Hepatocyte (in vitro differentiated cells): ENCODE measurements around the gene PIK3R5. TPM values are rescaled to one million over a fixed set of nuclear protein-coding genes. Genes with fewer than 3 reads are reported as not detected.
"Not testable (repeated sequence)": the region's sequence is repeated elsewhere in the genome, so short reads cannot be mapped to it uniquely, and the experiment has no call there.

Source experiments
- DNase-seq: peaks from one replicate; pipeline ENCODE4 v3.0.0-alpha.2; 2016; ENCODE audit warnings: low spot score
- H2AFZ ChIP-seq: fragments of 200-600 bp; sonication (generic); 2 replicates; pipeline ENCODE4 v1.6.0; 2016; ENCODE audit warnings: antibody characterized with exemption, mild to moderate bottlenecking
- H3K27ac ChIP-seq: fragments of 200-600 bp; sonication (generic); 2 replicates; pipeline ENCODE4 v1.5.1; 2016; ENCODE audit warnings: mild to moderate bottlenecking
- H3K27me3 ChIP-seq: fragments of 200-600 bp; sonication (generic); 2 replicates; pipeline ENCODE4 v1.6.1; 2016
- H3K36me3 ChIP-seq: fragments of 200-600 bp; sonication (generic); replicated peaks from 2 replicates; pipeline ENCODE4 v1.5.1; 2016; ENCODE audit warnings: low read depth; ENCODE audit not compliant: insufficient read depth
- H3K4me1 ChIP-seq: fragments of 200-600 bp; sonication (generic); 2 replicates; pipeline ENCODE4 v1.5.1; 2016; ENCODE audit warnings: mild to moderate bottlenecking, moderate library complexity; ENCODE audit not compliant: insufficient read depth
- H3K4me2 ChIP-seq: fragments of 200-600 bp; sonication (generic); 2 replicates; pipeline ENCODE4 v1.6.0; 2016
- H3K4me3 ChIP-seq: fragments of 200-600 bp; sonication (generic); 2 replicates; pipeline ENCODE4 v1.5.1; 2016; ENCODE audit warnings: mild to moderate bottlenecking
- H3K79me2 ChIP-seq: fragments of 200-600 bp; sonication (generic); 2 replicates; pipeline ENCODE4 v1.6.0; 2017; ENCODE audit warnings: mild to moderate bottlenecking
- H3K9me2 ChIP-seq: fragments of 200-600 bp; sonication (generic); replicated peaks from 2 replicates; pipeline ENCODE4 v1.6.0; 2017; ENCODE audit warnings: mild to moderate bottlenecking; ENCODE audit not compliant: insufficient read depth
- H3K9me3 ChIP-seq: fragments of 200-600 bp; sonication (generic); 2 replicates; pipeline ENCODE4 v1.5.1; 2016; ENCODE audit warnings: low read depth, mild to moderate bottlenecking
- H4K20me1 ChIP-seq: fragments of 200-600 bp; sonication (generic); 2 replicates; pipeline ENCODE4 v1.6.0; 2016; ENCODE audit warnings: mild to moderate bottlenecking; ENCODE audit not compliant: insufficient read depth, poor library complexity, severe bottlenecking
- CTCF ChIP-seq: fragments of 200-600 bp; sonication (generic); IDR thresholded peaks from 2 replicates; pipeline ENCODE4 v1.5.1; 2016; ENCODE audit warnings: antibody characterized with exemption, mild to moderate bottlenecking; ENCODE audit not compliant: poor library complexity
- EZH2 ChIP-seq: fragments of 200-600 bp; sonication (generic); IDR thresholded peaks from 2 replicates; pipeline ENCODE4 v1.6.1; 2016; ENCODE audit warnings: antibody characterized with exemption, mild to moderate bottlenecking, borderline replicate concordance
- EZH2phosphoT487 ChIP-seq: fragments of 200-600 bp; sonication (generic); IDR thresholded peaks from one replicate; pipeline ENCODE4 v1.6.1; 2018; ENCODE audit warnings: antibody characterized with exemption, mild to moderate bottlenecking, low read depth, moderate library complexity; ENCODE audit not compliant: unreplicated experiment, severe bottlenecking
- WGBS: methylation state at CpG from one replicate; pipeline ENCODE4 v1.1.6; 2016; ENCODE audit warnings: low lambda C conversion rate; ENCODE audit errors: missing lambda C conversion rate; 5-methylcytosine and 5-hydroxymethylcytosine counted together
- polyA plus RNA-seq: library from polyadenylated mRNA; unstranded; fragments of >200 nt; fragmentation: Nextera tagmentation; extraction: Ambion mirVana; gene quantifications from 2 replicates; pipeline ENCODE4 v1.2.1, GENCODE V29; 2016
- total RNA-seq: library from RNA; depleted of rRNA; stranded (reverse); fragments of >200 nt; gene quantifications from 2 replicates; pipeline ENCODE4 v1.2.3, GENCODE V29; 2014

The PIK3R5 gene
- total and polyA plus RNA-seq, 2 experiments from 2014 or later, result 2.6 TPM; not detected in 1

DNA sequence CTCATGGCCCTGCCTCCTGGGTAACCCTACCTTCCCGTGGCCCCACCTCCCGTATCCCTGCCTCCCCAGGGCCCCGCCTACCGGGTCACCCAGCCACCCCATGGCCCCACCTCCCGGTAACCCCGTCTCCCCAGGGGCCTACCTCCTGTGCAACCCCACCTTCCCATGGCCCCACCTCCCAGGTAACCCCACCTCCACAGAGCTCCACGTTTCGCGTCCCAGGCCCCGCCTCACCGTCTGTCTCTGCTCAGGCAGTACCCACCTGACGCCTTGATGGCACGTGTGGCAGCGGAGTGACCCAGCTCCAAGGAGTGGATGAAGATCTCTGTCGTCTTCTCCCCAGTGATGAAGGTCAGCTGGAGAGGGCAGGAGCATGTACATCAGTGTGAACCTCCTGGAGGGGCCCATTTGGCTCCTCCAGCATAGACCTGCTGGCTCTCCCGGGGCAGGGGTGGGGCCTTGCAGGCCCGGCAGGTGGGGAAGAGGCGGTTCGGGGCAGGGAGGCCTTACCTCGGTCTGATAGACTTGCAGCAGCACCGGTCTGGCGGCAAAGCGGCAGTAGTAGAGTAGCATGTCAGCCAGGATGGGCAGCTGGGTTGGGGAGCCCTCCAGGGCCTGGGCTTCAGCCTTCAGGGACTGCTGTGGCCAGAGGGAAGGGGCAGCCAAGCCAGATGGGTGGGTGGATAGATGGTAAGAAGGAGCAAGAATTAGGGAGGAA lies 79.4 kb downstream of the PIK3R5 start:
- Histone ChIP-seq H3K27me3 (no peaks in the 10 kb centered on the region), H3K27ac (no peak overlapping the region), H3K4me1 (no peaks in the 10 kb centered on the region), H4K20me1 (no peaks in the 10 kb centered on the region), H3K36me3 (no peaks in the 10 kb centered on the region), H3K9me2 (no peaks in the 10 kb centered on the region), H3K79me2 (no peaks in the 10 kb centered on the region), H3K4me2 (no peak overlapping the region), H3K9me3 (no peaks in the 10 kb centered on the region), H2AFZ (no peak overlapping the region), H3K4me3 (no peak overlapping the region)
- no peak for DNase-seq
- 94% methylated on average over 16 of the region's 23 CpGs for WGBS
- TF ChIP-seq EZH2phosphoT487 (no peak), EZH2 (no peak), CTCF (no peak)

- H3K9me3 ChIP-seq, H3K4me2 ChIP-seq, H3K4me1 ChIP-seq, DNase-seq, H3K9me2 ChIP-seq, H3K36me3 ChIP-seq, H3K27ac ChIP-seq, H2AFZ ChIP-seq, H3K27me3 ChIP-seq, H3K79me2 ChIP-seq, H3K4me3 ChIP-seq, H4K20me1 ChIP-seq: not testable (repeated sequence)
- WGBS, result no CpG with 5 or more reads among the region's 30 CpGs
These were observed 80.1 kb downstream of the PIK3R5 start for GRCh38 chr17:8885163-8885966.

GRCh38 chr17:8884336-8884990 lies 81.0 kb downstream of the PIK3R5 start:
- H3K36me3 ChIP-seq, result no peaks in the 10 kb centered on the region
- H3K9me3 ChIP-seq, result no peaks in the 10 kb centered on the region
- H3K4me2 ChIP-seq, result no peak overlapping the region
- no peak for DNase-seq
- no peak for TF ChIP-seq EZH2
- no peak for TF ChIP-seq EZH2phosphoT487
- TF ChIP-seq CTCF, result no peak
- H3K4me3 ChIP-seq, result no peak overlapping the region
- no peaks in the 10 kb centered on the region for H3K79me2 ChIP-seq
- H3K4me1 ChIP-seq, result no peaks in the 10 kb centered on the region
- 91% methylated on average over 16 of the region's 16 CpGs for WGBS
- no peaks in the 10 kb centered on the region for H4K20me1 ChIP-seq
- no peak overlapping the region for H3K27ac ChIP-seq
- no peak overlapping the region for H2AFZ ChIP-seq
- no peaks in the 10 kb centered on the region for H3K9me2 ChIP-seq
- no peaks in the 10 kb centered on the region for H3K27me3 ChIP-seq

DNA sequence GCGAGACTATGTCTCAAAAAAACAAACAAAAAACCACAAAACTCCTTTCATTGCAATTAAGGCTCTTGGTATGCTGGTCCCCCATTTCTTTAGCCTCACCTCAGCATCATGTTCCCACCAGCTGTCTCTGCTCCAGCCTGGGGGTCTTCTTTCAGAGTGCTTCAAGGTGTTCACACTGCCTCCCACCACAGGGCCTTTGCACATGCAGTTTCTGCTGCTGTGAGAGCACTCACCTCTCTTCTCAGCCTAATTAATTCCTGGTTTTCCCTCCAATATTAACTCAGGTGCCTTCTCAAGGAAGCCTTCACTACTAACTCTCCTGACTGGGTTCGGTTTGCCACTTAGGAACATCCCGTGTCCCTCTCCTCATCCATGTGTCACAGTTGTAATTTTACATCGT lies 82.2 kb downstream of the PIK3R5 start:
- TF ChIP-seq CTCF, result no peak
- WGBS, result 96% methylated on average over 4 of the region's 4 CpGs
- H3K27me3 ChIP-seq, result peaks cover 4% of the 10 kb centered on the region
- no peaks in the 10 kb centered on the region for H3K79me2 ChIP-seq
- H4K20me1 ChIP-seq, result no peaks in the 10 kb centered on the region
- H3K9me2 ChIP-seq, result no peaks in the 10 kb centered on the region
- no peak overlapping the region for H3K27ac ChIP-seq
- H3K9me3 ChIP-seq, result no peaks in the 10 kb centered on the region
- no peaks in the 10 kb centered on the region for H3K4me1 ChIP-seq
- H3K36me3 ChIP-seq, result no peaks in the 10 kb centered on the region
- no peak overlapping the region for H3K4me3 ChIP-seq
- no peak for DNase-seq
- no peak overlapping the region for H2AFZ ChIP-seq
- no peak overlapping the region for H3K4me2 ChIP-seq
